Left lung (tissue), 10 donors: ENCODE results near the gene SLC31A1. TPM values are rescaled to one million over a fixed set of nuclear protein-coding genes. Genes with fewer than 3 reads are reported as not detected.

ENCODE experiments used
- ATAC-seq: fragments of 200-7000 bp; cut with Tn5 transposase; one replicate; pipeline ENCODE4 v1.9.1; 2020; ENCODE audit warnings: moderate library complexity
- DNase-seq, 4 donors: peaks; one replicate each; pipeline ENCODE4 v3.0.0-alpha.2; 2013 to 2020
- H3K27ac ChIP-seq, 2 donors: fragments of 200-600 bp; sonication (generic) in 1 of 2; one replicate each; pipeline versions ENCODE4 v1.5.0 to v1.8.0; 2020 to 2021
- H3K27me3 ChIP-seq, 2 donors: fragments of 200-600 bp; sonication (generic) in 1 of 2; one replicate each; pipeline versions ENCODE4 v1.5.0 to v1.8.0; 2020 to 2021
- H3K36me3 ChIP-seq, 2 donors: fragments of 200-600 bp; sonication (generic) in 1 of 2; one replicate each; pipeline versions ENCODE4 v1.5.0 to v1.8.0; 2020 to 2021
- H3K4me1 ChIP-seq, 2 donors: fragments of 200-600 bp; one replicate each; pipeline ENCODE4 v1.8.0; 2021
- H3K4me3 ChIP-seq, 2 donors: fragments of 200-600 bp; sonication (generic) in 1 of 2; one replicate each; pipeline versions ENCODE4 v1.5.0 to v1.8.0; 2020 to 2021; ENCODE audit warnings: mild to moderate bottlenecking in 1 of 2
- H3K9me3 ChIP-seq, 2 donors: fragments of 200-600 bp; sonication (generic) in 1 of 2; one replicate each; pipeline versions ENCODE4 v1.5.0 to v1.8.0; 2020 to 2021
- CTCF ChIP-seq, 2 donors: fragments of 200-600 bp; sonication (generic) in 1 of 2; IDR thresholded peaks; one replicate each; pipeline versions ENCODE4 v1.5.0 to v1.8.0; 2021; ENCODE audit warnings: antibody characterized with exemption in 2 of 2
- intact Hi-C, 2 donors: fragments of 100-400 bp; cut with DNase I; formaldehyde crosslinking; loops; one replicate each; pipeline versions ENCODE4 v1.11.2 to v1.14.2; 2022
- polyA plus RNA-seq, 6 donors: library from polyadenylated mRNA; unstranded; fragments of 120-200 nt; gene quantifications; one replicate each; pipeline ENCODE4 v1.2.1, GENCODE V29; 2013; ENCODE audit not compliant: insufficient read length in 6 of 6
- total RNA-seq, 2 donors: library from RNA; stranded (reverse); fragmentation: NEBNext Ultra II Directional; extraction: Animal tissue kit (Norgen Biotek cat#: 25700); gene quantifications; one replicate each; pipeline ENCODE4 v1.2.1, GENCODE V29; 2021
- donor health status: DM: no; HTN: yes; CAD: no.
- donor health status: DM: no; HTN: no; CAD: no.

SLC31A1 gene
- total and polyA plus RNA-seq, 8 donors = 14.8 to 45.0 (median 17.1) TPM

- Histone ChIP-seq H3K27me3 (no peaks in the 10 kb centered on the region), H3K27ac (no peak overlapping the region), H3K36me3 (no peaks in the 10 kb centered on the region), H3K4me3 (no peak overlapping the region), H3K4me1 (peaks cover 0 to 59% of the 10 kb centered on the region in 2 donors), H3K9me3 (no peaks in the 10 kb centered on the region)
- intact Hi-C loops = no loop called here
- DNase-seq = no peak
- TF ChIP-seq CTCF (IDR thresholded peaks at IDR 0.05) = no peak
- no peak for ATAC-seq
Measured at GRCh38 chr9:113237026-113237425, 15.7 kb downstream of the SLC31A1 start.

- ATAC-seq (no peak), DNase-seq (no peak)
- H3K9me3 ChIP-seq = no peaks in the 10 kb centered on the region
- H3K4me1 ChIP-seq = peaks cover 0 to 46% of the 10 kb centered on the region in 2 donors
- H3K36me3 ChIP-seq = no peaks in the 10 kb centered on the region
- TF ChIP-seq CTCF (IDR thresholded peaks at IDR 0.05) = no peak
- no peak overlapping the region for H3K4me3 ChIP-seq
- H3K27me3 ChIP-seq = no peaks in the 10 kb centered on the region
- no peak overlapping the region for H3K27ac ChIP-seq
- intact Hi-C loops = no loop called here
Measured at GRCh38 chr9:113238202-113238858, 17.0 kb downstream of the SLC31A1 start.

- intact Hi-C loops = no loop called here
- Histone ChIP-seq H3K27me3 (no peaks in the 10 kb centered on the region), H3K27ac (no peak overlapping the region), H3K9me3 (no peaks in the 10 kb centered on the region), H3K36me3 (no peaks in the 10 kb centered on the region), H3K4me1 (peaks cover 0 to 41% of the 10 kb centered on the region in 2 donors), H3K4me3 (no peak overlapping the region)
- DNase-seq (no peak), ATAC-seq (no peak)
- TF ChIP-seq CTCF (IDR thresholded peaks at IDR 0.05) = no peak
Measured at GRCh38 chr9:113238859-113239232, 17.5 kb downstream of the SLC31A1 start.

- Histone ChIP-seq H3K36me3 (no peaks in the 10 kb centered on the region), H3K27me3 (no peaks in the 10 kb centered on the region), H3K4me3 (no peak overlapping the region), H3K27ac (no peak overlapping the region), H3K9me3 (no peaks in the 10 kb centered on the region), H3K4me1 (peaks cover 0 to 19% of the 10 kb centered on the region in 2 donors)
- no peak for ATAC-seq
- TF ChIP-seq CTCF (IDR thresholded peaks at IDR 0.05) = no peak
- intact Hi-C loops = no loop called here
- no peak for DNase-seq
Measured at GRCh38 chr9:113241161-113241560, 19.8 kb downstream of the SLC31A1 start.

GRCh38 chr9:113244556-113244955, 23.2 kb downstream of the SLC31A1 start:
- no peaks in the 10 kb centered on the region for H3K27me3 ChIP-seq
- intact Hi-C loops = no loop called here
- no peaks in the 10 kb centered on the region for H3K9me3 ChIP-seq
- no peak for DNase-seq
- H3K27ac ChIP-seq = no peak overlapping the region
- no peak for TF ChIP-seq CTCF (IDR thresholded peaks at IDR 0.05)
- H3K36me3 ChIP-seq = no peaks in the 10 kb centered on the region
- no peak for ATAC-seq
- H3K4me1 ChIP-seq = peaks cover 0 to 4% of the 10 kb centered on the region in 2 donors
- H3K4me3 ChIP-seq = no peak overlapping the region
